ENCODE measurements around the gene TIMP2. TPM values are rescaled to one million over a fixed set of nuclear protein-coding genes. Genes with fewer than 3 reads are reported as not detected.

The TIMP2 gene
- total and polyA plus RNA-seq, 2 of the 13 experiments (the other 11 are each of a cell fraction or from before 2014, with no cell fraction given), result 3.8 to 8.5 TPM

DNA sequence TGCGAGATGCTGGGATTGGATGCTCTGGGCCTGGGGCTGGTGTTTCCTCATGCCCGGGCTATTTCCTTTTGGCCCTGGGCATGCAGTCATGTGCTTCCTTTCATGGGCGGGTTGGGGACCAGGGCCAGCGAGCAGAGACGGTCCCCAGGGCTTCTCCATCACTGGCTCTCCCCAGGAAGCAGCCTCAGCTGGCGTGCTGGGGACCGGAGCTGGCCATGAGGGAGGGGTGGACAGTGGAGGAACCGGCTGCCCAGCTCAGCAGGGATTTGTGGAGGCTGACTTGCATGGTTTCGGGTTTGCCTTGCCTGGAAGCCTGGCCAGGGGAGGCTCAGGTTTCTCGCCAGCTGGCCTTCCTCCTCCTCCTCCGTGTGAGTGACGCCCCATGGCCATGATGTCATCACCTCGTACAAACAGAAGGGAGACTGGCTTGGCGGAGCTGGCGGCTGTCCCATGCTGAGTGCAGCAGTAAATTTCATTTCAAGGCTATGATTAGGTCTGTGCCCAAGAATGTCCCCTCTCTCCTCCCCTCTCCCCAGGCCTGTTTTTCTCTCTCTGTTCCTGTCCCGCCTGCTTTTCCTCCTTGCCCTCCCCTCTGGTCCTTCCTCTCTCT is 8.9 kb upstream of the TIMP2 start (continued):
- TF ChIP-seq, protein P1, sequence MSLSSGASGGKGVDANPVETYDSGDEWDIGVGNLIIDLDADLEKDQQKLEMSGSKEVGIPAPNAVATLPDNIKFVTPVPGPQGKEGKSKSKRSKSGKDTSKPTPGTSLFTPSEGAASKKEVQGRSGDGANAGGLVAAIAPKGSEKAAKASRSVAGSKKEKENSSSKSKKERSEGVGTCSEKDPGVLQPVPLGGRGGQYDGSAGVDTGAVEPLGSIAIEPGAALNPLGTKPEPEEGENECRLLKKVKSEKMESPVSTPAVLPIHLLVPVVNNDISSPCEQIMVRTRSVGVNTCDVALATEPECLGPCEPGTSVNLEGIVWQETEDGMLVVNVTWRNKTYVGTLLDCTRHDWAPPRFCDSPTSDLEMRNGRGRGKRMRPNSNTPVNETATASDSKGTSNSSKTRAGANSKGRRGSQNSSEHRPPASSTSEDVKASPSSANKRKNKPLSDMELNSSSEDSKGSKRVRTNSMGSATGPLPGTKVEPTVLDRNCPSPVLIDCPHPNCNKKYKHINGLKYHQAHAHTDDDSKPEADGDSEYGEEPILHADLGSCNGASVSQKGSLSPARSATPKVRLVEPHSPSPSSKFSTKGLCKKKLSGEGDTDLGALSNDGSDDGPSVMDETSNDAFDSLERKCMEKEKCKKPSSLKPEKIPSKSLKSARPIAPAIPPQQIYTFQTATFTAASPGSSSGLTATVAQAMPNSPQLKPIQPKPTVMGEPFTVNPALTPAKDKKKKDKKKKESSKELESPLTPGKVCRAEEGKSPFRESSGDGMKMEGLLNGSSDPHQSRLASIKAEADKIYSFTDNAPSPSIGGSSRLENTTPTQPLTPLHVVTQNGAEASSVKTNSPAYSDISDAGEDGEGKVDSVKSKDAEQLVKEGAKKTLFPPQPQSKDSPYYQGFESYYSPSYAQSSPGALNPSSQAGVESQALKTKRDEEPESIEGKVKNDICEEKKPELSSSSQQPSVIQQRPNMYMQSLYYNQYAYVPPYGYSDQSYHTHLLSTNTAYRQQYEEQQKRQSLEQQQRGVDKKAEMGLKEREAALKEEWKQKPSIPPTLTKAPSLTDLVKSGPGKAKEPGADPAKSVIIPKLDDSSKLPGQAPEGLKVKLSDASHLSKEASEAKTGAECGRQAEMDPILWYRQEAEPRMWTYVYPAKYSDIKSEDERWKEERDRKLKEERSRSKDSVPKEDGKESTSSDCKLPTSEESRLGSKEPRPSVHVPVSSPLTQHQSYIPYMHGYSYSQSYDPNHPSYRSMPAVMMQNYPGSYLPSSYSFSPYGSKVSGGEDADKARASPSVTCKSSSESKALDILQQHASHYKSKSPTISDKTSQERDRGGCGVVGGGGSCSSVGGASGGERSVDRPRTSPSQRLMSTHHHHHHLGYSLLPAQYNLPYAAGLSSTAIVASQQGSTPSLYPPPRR (CRISPR knock-in tag; IDR thresholded peaks at IDR 0.05; ENCODE audit: borderline replicate concordance), result 0 out of 2 replicates have a peak, but pooled peaks have one; percentile 11
- TF ChIP-seq CREM (IDR thresholded peaks at IDR 0.05), result 0 out of 2 replicates have a peak, but pooled peaks have one; percentile 30
- TF ChIP-seq CREM (CRISPR knock-in tag; IDR thresholded peaks at IDR 0.05), result no peak
- no peak for TF ChIP-seq HHEX (CRISPR knock-in tag; IDR thresholded peaks at IDR 0.05)
- 0 out of 2 replicates have a peak, but pooled peaks have one; percentile 14 for TF ChIP-seq NCOA2 (CRISPR knock-in tag; IDR thresholded peaks at IDR 0.05)
- TF ChIP-seq, protein P2, sequence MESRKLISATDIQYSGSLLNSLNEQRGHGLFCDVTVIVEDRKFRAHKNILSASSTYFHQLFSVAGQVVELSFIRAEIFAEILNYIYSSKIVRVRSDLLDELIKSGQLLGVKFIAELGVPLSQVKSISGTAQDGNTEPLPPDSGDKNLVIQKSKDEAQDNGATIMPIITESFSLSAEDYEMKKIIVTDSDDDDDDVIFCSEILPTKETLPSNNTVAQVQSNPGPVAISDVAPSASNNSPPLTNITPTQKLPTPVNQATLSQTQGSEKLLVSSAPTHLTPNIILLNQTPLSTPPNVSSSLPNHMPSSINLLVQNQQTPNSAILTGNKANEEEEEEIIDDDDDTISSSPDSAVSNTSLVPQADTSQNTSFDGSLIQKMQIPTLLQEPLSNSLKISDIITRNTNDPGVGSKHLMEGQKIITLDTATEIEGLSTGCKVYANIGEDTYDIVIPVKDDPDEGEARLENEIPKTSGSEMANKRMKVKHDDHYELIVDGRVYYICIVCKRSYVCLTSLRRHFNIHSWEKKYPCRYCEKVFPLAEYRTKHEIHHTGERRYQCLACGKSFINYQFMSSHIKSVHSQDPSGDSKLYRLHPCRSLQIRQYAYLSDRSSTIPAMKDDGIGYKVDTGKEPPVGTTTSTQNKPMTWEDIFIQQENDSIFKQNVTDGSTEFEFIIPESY (CRISPR knock-in tag; IDR thresholded peaks at IDR 0.05), result no peak
- no peak for TF ChIP-seq RBAK (CRISPR knock-in tag; IDR thresholded peaks at IDR 0.05)
- TF ChIP-seq SOX6 (IDR thresholded peaks at IDR 0.05), result no peak
- peak; percentile 25; the same call in 1 of the 2 replicates for TF ChIP-seq SOX6 (CRISPR knock-in tag; IDR thresholded peaks at IDR 0.05)
- no peak for TF ChIP-seq DR1 (CRISPR knock-in tag; IDR thresholded peaks at IDR 0.05)
- TF ChIP-seq, protein P3, sequence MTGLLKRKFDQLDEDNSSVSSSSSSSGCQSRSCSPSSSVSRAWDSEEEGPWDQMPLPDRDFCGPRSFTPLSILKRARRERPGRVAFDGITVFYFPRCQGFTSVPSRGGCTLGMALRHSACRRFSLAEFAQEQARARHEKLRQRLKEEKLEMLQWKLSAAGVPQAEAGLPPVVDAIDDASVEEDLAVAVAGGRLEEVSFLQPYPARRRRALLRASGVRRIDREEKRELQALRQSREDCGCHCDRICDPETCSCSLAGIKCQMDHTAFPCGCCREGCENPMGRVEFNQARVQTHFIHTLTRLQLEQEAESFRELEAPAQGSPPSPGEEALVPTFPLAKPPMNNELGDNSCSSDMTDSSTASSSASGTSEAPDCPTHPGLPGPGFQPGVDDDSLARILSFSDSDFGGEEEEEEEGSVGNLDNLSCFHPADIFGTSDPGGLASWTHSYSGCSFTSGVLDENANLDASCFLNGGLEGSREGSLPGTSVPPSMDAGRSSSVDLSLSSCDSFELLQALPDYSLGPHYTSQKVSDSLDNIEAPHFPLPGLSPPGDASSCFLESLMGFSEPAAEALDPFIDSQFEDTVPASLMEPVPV (CRISPR knock-in tag; IDR thresholded peaks at IDR 0.05), result peak; percentile 48; the same call in 1 of the 2 replicates
- TF ChIP-seq SETDB1 (CRISPR knock-in tag; IDR thresholded peaks at IDR 0.05; ENCODE audit: borderline replicate concordance), result no peak
- TF ChIP-seq, protein P4, sequence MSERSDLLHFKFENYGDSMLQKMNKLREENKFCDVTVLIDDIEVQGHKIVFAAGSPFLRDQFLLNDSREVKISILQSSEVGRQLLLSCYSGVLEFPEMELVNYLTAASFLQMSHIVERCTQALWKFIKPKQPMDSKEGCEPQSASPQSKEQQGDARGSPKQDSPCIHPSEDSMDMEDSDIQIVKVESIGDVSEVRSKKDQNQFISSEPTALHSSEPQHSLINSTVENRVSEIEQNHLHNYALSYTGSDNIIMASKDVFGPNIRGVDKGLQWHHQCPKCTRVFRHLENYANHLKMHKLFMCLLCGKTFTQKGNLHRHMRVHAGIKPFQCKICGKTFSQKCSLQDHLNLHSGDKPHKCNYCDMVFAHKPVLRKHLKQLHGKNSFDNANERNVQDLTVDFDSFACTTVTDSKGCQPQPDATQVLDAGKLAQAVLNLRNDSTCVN (CRISPR knock-in tag; IDR thresholded peaks at IDR 0.05; ENCODE audit: borderline replicate concordance), result peak; percentile 29
- TF ChIP-seq MTF1 (CRISPR knock-in tag; IDR thresholded peaks at IDR 0.05), result no peak
- TF ChIP-seq RAD51 (IDR thresholded peaks at IDR 0.05; ENCODE audit: borderline replicate concordance), result no peak
- no peak for TF ChIP-seq ZFP90 (CRISPR knock-in tag; IDR thresholded peaks at IDR 0.05; ENCODE audit: borderline replicate concordance)
- no peak for TF ChIP-seq ZMYM4 (CRISPR knock-in tag; IDR thresholded peaks at IDR 0.05)
- TF ChIP-seq ZNF260 (CRISPR knock-in tag; IDR thresholded peaks at IDR 0.05; ENCODE audit: borderline replicate concordance, low read depth), result no peak
